ENCODE results near the gene CCDC146. TPM values are rescaled to one million over a fixed set of nuclear protein-coding genes. Genes with fewer than 3 reads are reported as not detected.
A peak's percentile ranks its signal among the peaks of the same experiment; 100 is the strongest.
"Not testable (repeated sequence)": the region's sequence is repeated elsewhere in the genome, so short reads cannot be mapped to it uniquely, and the experiment has no call there.

The CCDC146 gene
- polyA plus RNA-seq, 3 donors from 2014 or later, result 0.88 to 2.7 (median 1.7) TPM

DNA sequence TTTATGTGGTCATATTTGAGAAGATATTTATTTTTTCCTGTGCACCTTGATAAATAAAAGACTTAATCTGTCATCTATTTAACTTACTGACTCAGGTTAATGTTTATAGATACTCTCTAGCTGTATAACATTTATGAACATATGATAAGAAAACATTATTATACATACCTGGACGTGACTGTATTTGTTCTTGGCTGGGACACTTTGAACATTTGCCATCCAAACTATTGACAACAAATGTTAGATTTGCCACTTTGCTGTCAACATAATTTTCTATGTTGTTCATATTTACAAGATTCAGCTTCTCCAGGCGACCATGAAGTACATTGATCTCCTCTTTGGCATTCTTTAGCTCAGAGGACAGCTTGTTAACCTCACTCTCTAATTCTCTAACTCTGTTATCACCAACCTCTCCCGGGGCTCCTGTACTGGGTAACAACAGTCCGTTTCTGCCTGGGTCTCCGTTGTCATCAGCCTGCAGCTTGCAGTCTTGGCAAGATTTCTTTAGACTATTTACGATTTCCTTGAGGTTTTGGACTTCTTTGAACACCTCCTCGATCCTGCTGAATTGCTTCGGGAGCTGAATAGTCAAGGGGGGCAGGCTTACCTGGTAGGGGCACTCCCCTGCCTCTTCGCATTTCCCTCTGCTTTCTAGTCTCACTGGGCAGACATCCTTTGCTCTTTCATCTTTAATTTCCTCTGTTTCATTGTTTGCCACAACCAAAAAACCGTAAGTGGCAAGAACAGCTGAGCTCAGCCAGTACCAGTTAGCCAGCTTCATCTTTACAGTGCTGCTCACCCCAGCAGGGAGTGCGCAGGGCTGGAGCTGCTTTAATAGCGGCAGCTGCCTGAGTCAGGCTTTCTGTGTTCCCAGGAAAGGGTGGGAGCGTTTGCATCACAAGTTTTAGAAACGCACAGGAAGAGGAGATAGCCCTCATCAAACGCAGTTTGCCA, 76.9 kb downstream of the CCDC146 start, which contains the start of gene FGL2:
TSS of gene FGL2 (minus strand) at position 807 of the 954 bp plus-strand sequence. CDS start at position 781, 26 bp downstream.
- DNase-seq, result peak; percentile 32 to 49 (median 38)
- Mint-ChIP-seq H3K36me3 (peaks cover 0 to 5% (median 0%) of the 10 kb centered on the region in 3 donors), H3K9me3 (no peaks in the 10 kb centered on the region), H3K4me1 (peaks cover 55 to 74% of the 10 kb centered on the region in 2 donors), H3K4me3 (peak within 1 kb of the TSS; percentile 87 to 95 (median 93)), H3K27me3 (ENCODE audit: low read depth in 3 of 3) (no peaks in the 10 kb centered on the region), H3K27ac (peak within 1 kb of the TSS; percentile 88 to 95 (median 92))

- DNase-seq, result no peak
- peaks cover 0 to 5% (median 0%) of the 10 kb centered on the region in 3 donors for H3K36me3 Mint-ChIP-seq
- no peaks in the 10 kb centered on the region for H3K27me3 Mint-ChIP-seq (ENCODE audit: low read depth in 3 of 3)
- H3K9me3 Mint-ChIP-seq, result no peaks in the 10 kb centered on the region
- peaks cover 52 to 61% of the 10 kb centered on the region in 2 donors for H3K4me1 Mint-ChIP-seq
- peak overlapping the region; percentile 88 to 95 (median 92) for H3K27ac Mint-ChIP-seq
- peak overlapping the region; percentile 87 to 95 (median 93) for H3K4me3 Mint-ChIP-seq
These were observed 78.1 kb downstream of the CCDC146 start for GRCh38 chr7:77200542-77200941.

DNA sequence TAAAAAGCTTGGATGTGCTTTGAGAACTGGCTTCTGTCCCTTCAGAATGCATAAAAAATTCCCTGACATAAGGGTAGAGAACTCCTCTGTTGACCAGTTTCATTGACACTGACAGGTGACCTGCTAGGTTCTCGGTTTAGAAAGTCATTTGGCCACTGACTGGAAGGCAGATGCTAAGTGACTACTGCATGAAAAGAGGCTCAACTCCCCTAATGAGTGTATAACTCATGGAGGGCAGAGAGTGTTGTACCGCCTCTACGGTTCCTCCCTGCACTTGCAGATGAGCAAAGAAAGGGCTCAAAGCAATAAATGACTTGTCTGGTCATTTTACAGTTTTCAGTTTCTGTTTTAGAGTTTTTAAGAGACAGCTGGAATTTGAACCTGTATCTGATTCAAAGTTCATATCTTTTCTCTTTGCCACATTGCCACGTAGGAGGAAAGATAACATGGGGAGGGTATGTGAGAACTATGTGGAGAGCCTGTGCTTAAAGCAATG, 80.1 kb downstream of the CCDC146 start:
- Mint-ChIP-seq H3K4me3 (peak overlapping the region in 1 of 5 donors; percentile 11), H3K9me3 (no peaks in the 10 kb centered on the region), H3K27me3 (ENCODE audit: low read depth in 3 of 3) (no peaks in the 10 kb centered on the region), H3K27ac (peak overlapping the region in 2 of 6 donors; percentile 15 to 79), H3K4me1 (peaks cover 33 to 41% of the 10 kb centered on the region in 2 donors), H3K36me3 (no peaks in the 10 kb centered on the region)
- DNase-seq, result no peak

DNA sequence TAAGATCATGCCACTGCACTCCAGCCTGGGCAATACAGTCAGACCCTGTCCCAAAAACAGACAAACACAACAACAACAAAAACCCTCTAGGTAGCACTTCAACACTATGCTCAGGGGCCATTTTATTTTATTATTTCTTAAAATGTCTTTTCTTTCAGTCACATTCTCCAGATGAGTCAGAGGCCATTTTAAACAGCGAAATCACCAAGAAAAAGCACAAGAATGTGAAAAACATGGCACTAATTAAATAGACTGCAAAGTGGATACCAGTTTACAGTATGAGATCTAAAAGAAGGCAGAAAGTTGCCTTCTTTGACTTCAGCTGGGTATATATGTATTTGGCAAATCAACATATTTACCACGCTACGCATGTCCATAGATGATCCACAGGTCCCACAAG, 83.3 kb downstream of the CCDC146 start:
- no peak overlapping the region for H3K27ac Mint-ChIP-seq
- no peak overlapping the region for H3K4me3 Mint-ChIP-seq
- H3K36me3 Mint-ChIP-seq, result peaks cover 14 to 20% (median 19%) of the 10 kb centered on the region in 3 donors
- no peak for DNase-seq
- H3K4me1 Mint-ChIP-seq, result peaks cover 4 to 9% of the 10 kb centered on the region in 2 donors
- peaks cover 11 to 23% (median 18%) of the 10 kb centered on the region in 6 donors for H3K9me3 Mint-ChIP-seq
- peaks cover 0 to 4% (median 1%) of the 10 kb centered on the region in 3 donors for H3K27me3 Mint-ChIP-seq (ENCODE audit: low read depth in 3 of 3)

DNA sequence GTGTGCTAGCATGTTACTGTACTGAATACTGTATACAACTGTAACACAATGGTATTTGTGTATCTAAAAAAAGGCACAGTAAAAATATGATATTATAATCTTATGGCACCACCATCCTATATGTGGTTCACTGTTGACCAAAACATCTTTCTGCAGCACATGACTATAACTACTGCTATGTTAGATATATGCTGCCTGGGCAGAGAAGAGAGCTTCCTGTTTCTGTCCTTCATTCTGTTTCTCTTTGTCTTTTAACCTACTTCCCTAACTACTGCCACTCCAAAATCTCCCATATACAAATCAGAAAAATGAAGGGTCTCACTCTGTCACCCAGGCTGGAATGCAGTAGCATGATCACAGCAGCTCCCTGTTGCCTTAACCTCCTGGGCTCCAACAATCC, 86.0 kb downstream of the CCDC146 start:
- Mint-ChIP-seq H3K27ac (peak overlapping the region in 1 of 6 donors; percentile 1), H3K4me1 (peaks cover 0 to 5% of the 10 kb centered on the region in 2 donors), H3K36me3 (peaks cover 18 to 25% (median 22%) of the 10 kb centered on the region in 3 donors), H3K9me3 (peaks cover 14 to 23% (median 18%) of the 10 kb centered on the region in 6 donors), H3K4me3 (no peak overlapping the region), H3K27me3 (ENCODE audit: low read depth in 3 of 3) (peaks cover 0 to 4% (median 1%) of the 10 kb centered on the region in 3 donors)
- DNase-seq, result no peak

DNA sequence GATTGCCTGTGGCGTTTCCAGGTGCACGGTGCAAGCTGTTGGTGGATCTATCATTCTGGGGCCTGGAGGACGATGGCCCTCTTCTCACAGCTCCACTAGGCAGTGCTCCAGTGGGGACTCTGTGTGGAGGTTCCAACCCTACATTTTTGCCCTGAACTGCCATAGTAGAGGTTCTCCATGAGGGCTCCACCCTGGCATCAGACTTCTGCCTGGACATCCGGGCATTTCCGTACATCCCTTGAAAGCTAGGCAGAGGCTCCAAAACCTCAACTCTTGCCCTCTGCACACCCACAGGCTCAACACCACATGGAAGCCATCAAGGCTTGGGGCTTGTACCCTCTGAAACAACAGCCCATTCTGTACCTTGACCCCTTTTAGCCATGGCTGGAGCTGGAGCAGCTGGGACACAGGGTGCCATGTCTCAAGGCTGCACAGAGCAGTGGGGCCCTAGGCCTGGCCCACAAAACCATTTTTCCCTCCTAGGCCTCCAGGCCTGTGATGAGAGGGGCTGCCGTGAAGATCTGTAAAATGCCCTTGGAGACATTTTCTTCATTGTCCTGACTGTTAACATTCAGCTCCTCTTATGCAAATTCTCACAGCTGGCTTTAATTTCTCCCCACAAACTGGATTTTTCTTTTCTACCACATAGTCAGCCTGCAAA, 87.2 kb downstream of the CCDC146 start:
- H3K4me3 Mint-ChIP-seq, result no peak overlapping the region
- peaks cover 19 to 25% (median 25%) of the 10 kb centered on the region in 3 donors for H3K36me3 Mint-ChIP-seq
- H3K27me3 Mint-ChIP-seq (ENCODE audit: low read depth in 3 of 3), result peaks cover 0 to 5% (median 1%) of the 10 kb centered on the region in 3 donors
- H3K4me1 Mint-ChIP-seq, result peaks cover 0 to 9% of the 10 kb centered on the region in 2 donors
- H3K27ac Mint-ChIP-seq, result no peak overlapping the region
- DNase-seq, result no peak
- H3K9me3 Mint-ChIP-seq, result peaks cover 14 to 23% (median 18%) of the 10 kb centered on the region in 6 donors

GRCh38 chr7:77216181-77216845, 93.9 kb downstream of the CCDC146 start:
- Mint-ChIP-seq H3K27me3 (ENCODE audit: low read depth in 3 of 3) (peaks cover 0 to 2% (median 0%) of the 10 kb centered on the region in 3 donors), H3K9me3 (peaks cover 4 to 12% (median 5%) of the 10 kb centered on the region in 6 donors), H3K36me3 (peaks cover 5 to 16% (median 14%) of the 10 kb centered on the region in 3 donors), H3K4me1 (peaks cover 0 to 9% of the 10 kb centered on the region in 2 donors), H3K27ac (no peak overlapping the region), H3K4me3 (no peak overlapping the region)
- DNase-seq, result no peak

DNA sequence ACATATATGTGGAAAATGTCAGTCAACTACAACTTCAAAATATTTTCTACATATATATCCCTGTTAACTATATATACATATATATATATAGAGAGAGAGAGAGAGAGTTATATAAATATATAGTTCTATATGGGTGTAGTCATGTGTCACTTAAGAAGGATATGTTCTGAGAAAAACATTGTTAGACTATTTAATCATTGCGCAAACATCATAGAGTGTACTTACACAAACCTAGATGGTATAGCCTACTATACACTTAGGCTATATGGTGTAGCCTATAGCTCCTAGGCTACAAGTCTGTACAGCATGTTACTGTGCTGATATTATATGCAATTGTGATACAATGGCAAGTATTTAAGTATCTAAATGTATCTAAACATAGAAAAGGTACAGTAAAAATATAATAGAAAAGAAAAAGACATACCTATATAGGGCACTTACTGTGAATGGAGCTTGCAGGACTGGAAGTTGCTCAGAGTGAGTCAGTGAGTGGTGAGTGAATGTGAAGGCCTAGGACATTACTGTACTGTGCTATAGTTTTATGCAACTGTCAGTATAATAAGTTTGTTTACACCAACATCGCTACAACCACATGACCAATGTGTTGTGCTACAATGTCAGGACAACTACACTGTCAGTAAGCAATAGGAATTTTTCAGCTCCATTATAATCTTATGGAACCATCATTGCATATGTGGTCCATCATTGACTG, 95.2 kb downstream of the CCDC146 start:
- H3K36me3 Mint-ChIP-seq, result peaks cover 5 to 16% (median 14%) of the 10 kb centered on the region in 3 donors
- no peak overlapping the region for H3K4me3 Mint-ChIP-seq
- H3K27ac Mint-ChIP-seq, result no peak overlapping the region
- peaks cover 0 to 2% (median 0%) of the 10 kb centered on the region in 3 donors for H3K27me3 Mint-ChIP-seq (ENCODE audit: low read depth in 3 of 3)
- H3K9me3 Mint-ChIP-seq, result peaks cover 4 to 12% (median 5%) of the 10 kb centered on the region in 6 donors
- peaks cover 0 to 10% of the 10 kb centered on the region in 2 donors for H3K4me1 Mint-ChIP-seq
- DNase-seq, result no peak

DNA sequence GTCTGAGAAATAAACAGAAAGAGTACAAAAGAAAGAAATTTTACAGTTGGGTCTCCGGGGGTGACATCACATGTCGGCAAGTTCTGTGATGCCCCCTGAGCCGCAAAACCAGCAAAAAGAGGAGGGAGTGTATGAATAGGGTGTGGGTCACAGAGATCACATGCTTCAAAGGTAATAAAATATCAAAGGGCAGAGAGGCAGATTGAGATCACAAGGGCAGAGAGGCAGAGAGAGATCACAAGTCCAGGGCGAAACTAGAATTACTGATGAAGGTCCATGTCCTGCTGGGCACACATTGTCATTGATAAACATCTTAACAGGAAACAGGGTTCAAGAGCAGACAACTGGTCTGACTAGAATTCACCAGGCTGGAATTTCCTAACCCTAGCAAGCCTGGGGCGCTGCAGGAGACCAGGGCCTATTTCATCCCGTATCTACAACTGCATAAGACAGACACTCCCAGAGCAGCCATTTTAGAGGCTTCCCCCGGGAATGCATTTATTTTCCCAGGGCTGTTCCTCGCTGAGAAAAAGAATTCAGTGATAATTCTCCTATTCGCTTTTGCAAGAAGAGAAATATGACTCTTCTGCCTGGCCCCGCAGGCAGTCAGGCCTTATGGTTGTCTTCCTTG, 97.4 kb downstream of the CCDC146 start:
- H3K27me3 Mint-ChIP-seq (ENCODE audit: low read depth in 3 of 3); H3K4me3 Mint-ChIP-seq; H3K27ac Mint-ChIP-seq; DNase-seq: not testable (repeated sequence)
- Mint-ChIP-seq H3K4me1 (peaks cover 12 to 20% of the 10 kb centered on the region in 2 donors), H3K9me3 (peaks cover 4 to 12% (median 5%) of the 10 kb centered on the region in 6 donors), H3K36me3 (peaks cover 0 to 17% (median 17%) of the 10 kb centered on the region in 3 donors)

- H3K4me3 Mint-ChIP-seq, result no peak overlapping the region
- no peak for DNase-seq
- no peaks in the 10 kb centered on the region for H3K27me3 Mint-ChIP-seq (ENCODE audit: low read depth in 3 of 3)
- H3K27ac Mint-ChIP-seq, result no peak overlapping the region
- peaks cover 12 to 20% of the 10 kb centered on the region in 2 donors for H3K4me1 Mint-ChIP-seq
- H3K9me3 Mint-ChIP-seq, result peaks cover 4 to 12% (median 5%) of the 10 kb centered on the region in 6 donors
- H3K36me3 Mint-ChIP-seq, result peaks cover 0 to 18% (median 17%) of the 10 kb centered on the region in 3 donors
These were observed 99.7 kb downstream of the CCDC146 start for GRCh38 chr7:77222065-77222464.

DNA sequence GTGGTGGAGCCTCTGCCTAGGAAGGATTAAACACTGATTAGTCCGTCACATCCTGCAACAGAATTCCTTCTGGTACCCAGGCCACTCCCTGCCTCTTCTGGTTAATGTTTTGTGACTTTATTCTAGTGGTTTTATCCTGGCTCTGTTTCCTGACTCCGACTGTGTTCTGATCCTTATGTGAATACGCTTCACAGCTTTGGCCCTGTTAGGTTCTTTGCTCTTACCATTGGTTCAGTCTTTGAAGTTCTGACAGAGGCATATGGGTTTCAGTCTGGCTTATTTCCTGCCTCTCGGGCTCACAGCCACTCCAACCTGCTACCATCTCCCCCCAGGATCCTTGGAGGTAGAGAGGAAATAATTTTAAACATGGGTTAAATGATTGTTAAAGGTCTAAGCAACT, 100.4 kb downstream of the CCDC146 start:
- no peak for DNase-seq
- peak overlapping the region in 3 of 6 donors; percentile 8 to 24 (median 14) for H3K27ac Mint-ChIP-seq
- H3K4me3 Mint-ChIP-seq, result no peak overlapping the region
- H3K27me3 Mint-ChIP-seq (ENCODE audit: low read depth in 3 of 3), result no peaks in the 10 kb centered on the region
- H3K4me1 Mint-ChIP-seq, result peaks cover 12 to 20% of the 10 kb centered on the region in 2 donors
- H3K9me3 Mint-ChIP-seq, result peaks cover 4 to 12% (median 5%) of the 10 kb centered on the region in 6 donors
- H3K36me3 Mint-ChIP-seq, result peaks cover 0 to 18% (median 17%) of the 10 kb centered on the region in 3 donors

DNA sequence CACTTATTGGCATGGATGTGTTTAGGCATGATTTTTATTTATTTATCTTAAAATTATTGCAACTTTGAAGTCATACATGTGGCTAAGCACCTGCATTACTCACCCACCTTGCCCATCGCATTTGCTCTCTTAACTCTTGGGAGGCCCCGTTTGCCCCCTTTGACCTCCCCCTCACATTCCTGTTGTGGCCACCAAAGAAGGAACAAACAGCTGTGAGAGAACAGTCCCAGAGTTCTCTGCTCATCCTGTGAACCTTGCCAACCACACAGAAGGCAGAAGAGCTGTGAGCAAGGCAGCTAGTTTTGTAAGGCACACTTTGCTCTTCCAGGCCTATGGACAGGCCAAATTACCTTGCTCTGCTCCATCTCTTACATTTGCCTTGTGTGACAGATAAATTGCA, 100.8 kb downstream of the CCDC146 start:
- Mint-ChIP-seq H3K4me1 (peaks cover 12 to 20% of the 10 kb centered on the region in 2 donors), H3K36me3 (peaks cover 0 to 22% (median 20%) of the 10 kb centered on the region in 3 donors), H3K4me3 (no peak overlapping the region), H3K9me3 (peaks cover 4 to 12% (median 5%) of the 10 kb centered on the region in 6 donors), H3K27me3 (ENCODE audit: low read depth in 3 of 3) (no peaks in the 10 kb centered on the region), H3K27ac (peak overlapping the region; percentile 0 to 78 (median 26))
- DNase-seq, result no peak
